ENCODE results near the gene ANGEL2. TPM values are rescaled to one million over a fixed set of nuclear protein-coding genes. Genes with fewer than 3 reads are reported as not detected.

ANGEL2 gene
- total and polyA plus RNA-seq, 11 donors, result 9.2 to 26.6 (median 14.5) TPM

DNA sequence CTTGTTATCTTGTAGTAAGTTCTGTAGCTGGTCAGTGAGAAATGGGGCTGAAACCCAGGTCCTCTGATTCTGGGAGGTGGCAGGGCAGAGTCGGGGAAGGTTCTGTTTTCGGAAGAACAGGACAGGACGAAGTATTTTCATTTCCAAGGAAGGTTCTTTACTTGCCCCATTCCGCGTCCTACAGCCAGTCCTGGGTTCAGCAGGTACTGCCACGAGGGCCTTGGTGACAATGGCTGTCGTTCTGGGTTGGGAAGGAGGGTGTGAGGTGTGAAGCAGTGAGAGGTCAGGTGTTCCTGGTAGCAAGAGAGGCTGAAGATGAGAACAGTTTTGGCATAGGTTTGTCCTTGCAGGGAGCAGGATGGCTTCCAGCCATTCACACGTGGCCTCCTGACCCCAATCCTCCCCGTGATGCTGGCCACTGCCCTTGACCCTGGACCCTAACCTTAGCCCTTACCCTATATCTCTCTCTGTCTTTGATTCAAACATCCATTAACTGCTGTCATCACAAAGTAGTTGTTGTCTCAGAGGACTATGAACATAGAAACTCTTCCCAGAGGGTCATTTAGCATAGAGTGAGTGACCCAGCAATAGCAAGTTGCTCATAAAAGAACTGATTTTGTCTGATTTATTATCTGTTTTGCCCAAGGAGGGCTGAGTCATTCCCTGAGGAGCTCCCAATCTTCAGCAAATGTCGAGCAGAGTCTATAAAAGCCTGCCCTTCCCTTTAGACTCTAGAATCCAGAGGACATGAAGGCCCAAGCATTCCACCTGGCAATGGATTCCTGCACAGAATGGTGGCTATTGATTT, 40.4 kb downstream of the ANGEL2 start:
- Histone ChIP-seq H3K9me3 (no peaks in the 10 kb centered on the region), H3K4me1 (peaks cover 0 to 12% (median 6%) of the 10 kb centered on the region in 12 donors), H3K27ac (no peak overlapping the region), H3K36me3 (no peaks in the 10 kb centered on the region), H3K27me3 (no peaks in the 10 kb centered on the region), H3K4me3 (no peak overlapping the region)
- 89 to 93% (median 91%) methylated on average over 10 of the region's 10 CpGs for WGBS, 4 donors
- TF ChIP-seq, protein P1, sequence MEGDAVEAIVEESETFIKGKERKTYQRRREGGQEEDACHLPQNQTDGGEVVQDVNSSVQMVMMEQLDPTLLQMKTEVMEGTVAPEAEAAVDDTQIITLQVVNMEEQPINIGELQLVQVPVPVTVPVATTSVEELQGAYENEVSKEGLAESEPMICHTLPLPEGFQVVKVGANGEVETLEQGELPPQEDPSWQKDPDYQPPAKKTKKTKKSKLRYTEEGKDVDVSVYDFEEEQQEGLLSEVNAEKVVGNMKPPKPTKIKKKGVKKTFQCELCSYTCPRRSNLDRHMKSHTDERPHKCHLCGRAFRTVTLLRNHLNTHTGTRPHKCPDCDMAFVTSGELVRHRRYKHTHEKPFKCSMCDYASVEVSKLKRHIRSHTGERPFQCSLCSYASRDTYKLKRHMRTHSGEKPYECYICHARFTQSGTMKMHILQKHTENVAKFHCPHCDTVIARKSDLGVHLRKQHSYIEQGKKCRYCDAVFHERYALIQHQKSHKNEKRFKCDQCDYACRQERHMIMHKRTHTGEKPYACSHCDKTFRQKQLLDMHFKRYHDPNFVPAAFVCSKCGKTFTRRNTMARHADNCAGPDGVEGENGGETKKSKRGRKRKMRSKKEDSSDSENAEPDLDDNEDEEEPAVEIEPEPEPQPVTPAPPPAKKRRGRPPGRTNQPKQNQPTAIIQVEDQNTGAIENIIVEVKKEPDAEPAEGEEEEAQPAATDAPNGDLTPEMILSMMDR (IDR thresholded peaks at IDR 0.05), result no peak
- TF ChIP-seq POLR2A (IDR thresholded peaks at IDR 0.05), result no peak
- DNase-seq, result no peak
- no peak for ATAC-seq
- intact Hi-C loops (cut with DNase I), result no loop called here

DNA sequence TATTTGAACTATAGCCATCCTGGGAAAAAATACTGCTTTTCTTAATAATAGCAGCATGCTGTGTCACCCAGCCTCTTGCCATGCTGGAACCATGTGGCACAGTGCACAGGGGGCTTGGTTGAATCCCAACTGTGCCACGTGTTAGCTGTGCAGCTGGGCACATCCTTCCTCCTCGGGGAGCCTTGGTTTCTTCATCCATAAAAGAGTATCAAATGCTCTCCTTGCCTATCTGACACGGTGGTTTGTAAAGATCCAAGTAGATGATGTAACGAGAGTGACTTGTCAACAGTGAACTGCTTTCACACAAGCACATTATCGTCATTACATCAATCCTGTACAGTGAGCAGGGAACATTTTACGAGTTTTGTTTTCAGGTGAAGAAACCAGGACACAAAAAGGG, 41.0 kb downstream of the ANGEL2 start:
- no peak for TF ChIP-seq POLR2A (IDR thresholded peaks at IDR 0.05)
- TF ChIP-seq, protein P1 (IDR thresholded peaks at IDR 0.05), result no peak
- Histone ChIP-seq H3K27ac (no peak overlapping the region), H3K9me3 (no peaks in the 10 kb centered on the region), H3K4me1 (peaks cover 0 to 6% (median under 1%) of the 10 kb centered on the region in 12 donors), H3K4me3 (no peak overlapping the region), H3K27me3 (no peaks in the 10 kb centered on the region), H3K36me3 (no peaks in the 10 kb centered on the region)
- intact Hi-C loops (cut with DNase I), result no loop called here
- DNase-seq (no peak), ATAC-seq (no peak)
- 72 to 82% (median 77%) methylated on average over 6 of the region's 6 CpGs for WGBS, 4 donors

DNA sequence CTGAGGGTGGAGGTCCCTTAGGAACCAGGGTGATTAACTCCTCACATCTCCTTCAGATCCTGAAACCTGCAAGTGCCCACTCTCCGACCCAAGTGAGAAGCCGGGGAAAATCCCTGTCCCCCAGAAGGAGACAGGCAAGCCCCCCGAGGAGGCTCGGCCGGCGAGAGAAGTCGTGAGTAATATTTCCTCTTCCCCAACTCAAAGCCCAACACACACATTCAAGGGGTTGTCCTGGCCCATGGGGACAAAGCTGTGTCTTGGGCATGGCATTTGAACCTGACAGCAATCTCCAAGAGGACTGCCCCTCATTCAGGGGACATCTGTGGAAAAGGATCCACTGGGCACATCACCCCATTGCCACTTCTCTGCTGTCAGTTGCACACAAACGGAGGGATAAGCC, 41.8 kb downstream of the ANGEL2 start:
- WGBS, 4 donors, result 84 to 93% (median 86%) methylated on average over 8 of the region's 8 CpGs
- no peaks in the 10 kb centered on the region for H3K27me3 ChIP-seq
- DNase-seq, result no peak
- no peaks in the 10 kb centered on the region for H3K36me3 ChIP-seq
- H3K4me1 ChIP-seq, result no peaks in the 10 kb centered on the region
- no peak for ATAC-seq
- H3K9me3 ChIP-seq, result no peaks in the 10 kb centered on the region
- TF ChIP-seq, protein P1 (IDR thresholded peaks at IDR 0.05), result no peak
- TF ChIP-seq POLR2A (IDR thresholded peaks at IDR 0.05), result no peak
- no peak overlapping the region for H3K27ac ChIP-seq
- no peak overlapping the region for H3K4me3 ChIP-seq
- intact Hi-C loops (cut with DNase I), result no loop called here

DNA sequence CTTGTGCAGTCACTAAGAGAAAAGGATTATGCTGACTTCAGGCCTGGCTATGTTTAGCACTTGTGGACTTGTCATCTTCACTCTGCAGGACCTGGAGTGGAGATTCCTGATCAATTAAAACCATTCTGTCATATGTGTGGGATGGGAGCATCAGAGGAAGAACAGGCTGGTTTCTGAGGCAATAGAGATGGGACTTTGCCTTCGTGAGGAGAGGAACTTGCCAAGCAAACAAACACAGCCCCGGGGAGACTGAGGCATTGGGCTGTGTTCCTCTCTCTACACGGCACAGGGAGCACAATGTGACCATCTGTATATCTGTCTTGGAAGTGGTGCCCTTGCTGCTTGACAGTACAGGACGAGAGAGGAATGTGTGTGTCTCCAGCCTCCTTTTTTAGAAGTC, 42.2 kb downstream of the ANGEL2 start:
- no peaks in the 10 kb centered on the region for H3K9me3 ChIP-seq
- H3K27me3 ChIP-seq, result no peaks in the 10 kb centered on the region

More for the DNA sequence above, 42.2 kb downstream of the ANGEL2 start:
- 88 to 95% (median 94%) methylated on average over 4 of the region's 4 CpGs for WGBS, 4 donors
- DNase-seq, result no peak
- H3K4me3 ChIP-seq, result no peak overlapping the region
- H3K4me1 ChIP-seq, result no peaks in the 10 kb centered on the region
- intact Hi-C loops (cut with DNase I), result no loop called here
- H3K36me3 ChIP-seq, result no peaks in the 10 kb centered on the region
- ATAC-seq, result no peak
- no peak for TF ChIP-seq POLR2A (IDR thresholded peaks at IDR 0.05)
- no peak overlapping the region for H3K27ac ChIP-seq

Data from heart left ventricle (tissue), 16 donors.